Measurements from ENCODE around the gene IARS1. TPM values are rescaled to one million over a fixed set of nuclear protein-coding genes. Genes with fewer than 3 reads are reported as not detected.

IARS1 gene
- total and polyA plus RNA-seq, 2 of the 13 experiments (the other 11 are each of a cell fraction or from before 2014, with no cell fraction given): 55.9 to 185 TPM

GRCh38 chr9:92292338-92293074 is 991 bp downstream of the IARS1 start (continued):
- TF ChIP-seq AKNA (CRISPR knock-in tag; IDR thresholded peaks at IDR 0.05; ENCODE audit: borderline replicate concordance): no peak

GRCh38 chr9:92291577-92291976 is 1.9 kb downstream of the IARS1 start:
- Histone ChIP-seq H4K20me1 (ENCODE audit: insufficient read depth, low read length) (peaks cover 31% of the 10 kb centered on the region), H3K9ac (ENCODE audit: insufficient read depth, low read depth, low read length) (peak overlapping the region; percentile 93), H3K27ac (ENCODE audit: extremely low read length, insufficient read depth, low read length) (no peak overlapping the region), H3K4me3 (replicated peaks in 1 of 3; ENCODE audit: insufficient read depth in 1 of 3, low read depth in 2 of 3, low read length in 3 of 3) (peak overlapping the region; percentile 78 to 92 (median 82); a peak in 5 of 6 replicates), H3K79me2 (ENCODE audit: insufficient read depth, low read length) (peaks cover 62% of the 10 kb centered on the region), H2AFZ (ENCODE audit: low read length) (no peak overlapping the region), H3K4me2 (ENCODE audit: low read depth, low read length) (peak overlapping the region; percentile 99), H3K4me1 (ENCODE audit: insufficient read depth, low read length) (peaks cover 36% of the 10 kb centered on the region), H3K9me3 (ENCODE audit: low read length) (no peaks in the 10 kb centered on the region), H3K36me3 (replicated peaks in 1 of 2; ENCODE audit: control insufficient read depth in 1 of 2, insufficient read depth in 2 of 2, low read length in 2 of 2) (peaks cover 6 to 50% of the 10 kb centered on the region in 2 experiments), H3K27me3 (ENCODE audit: control insufficient read depth in 1 of 2, insufficient read depth in 2 of 2, low read length in 2 of 2) (no peaks in the 10 kb centered on the region; a peak in 1 of 5 replicates)
- in situ Hi-C loops (cut with HindIII; ENCODE audit: extremely low pct_ligation_motif_present, low pct_unique_long_range_greater_than_20kb) (no loop called here), intact Hi-C loops (cut with micrococcal nuclease; ENCODE audit: unreplicated experiment) (no loop called here)
- 80% methylated on average over 2 of the region's 2 CpGs for WGBS (ENCODE audit: low lambda C conversion rate)
- CTCF ChIA-PET (ENCODE audit: low intra/inter-chr PET ratio, low total read pairs): no interaction called here
- DNase-seq (ENCODE audit: low spot score): no peak
- no peak for FAIRE-seq
- POLR2A ChIA-PET: interaction anchor here (0.8 to 1.1 kb wide), 2 partner anchors 22 to 153 kb away, joined by 4 to 5 read pairs; no protein-coding TSS in a partner anchor
- ATAC-seq: no peak
- no TSS peak for BruUV-seq (replicated peaks)
- TF ChIP-seq ZNF101 (CRISPR knock-in tag; IDR thresholded peaks at IDR 0.05; ENCODE audit: borderline replicate concordance, low read depth) (no peak), ZNF142 (CRISPR knock-in tag; IDR thresholded peaks at IDR 0.05) (no peak), RORA (CRISPR knock-in tag; IDR thresholded peaks at IDR 0.05) (no peak), SMARCC2 (IDR thresholded peaks at IDR 0.05) (no peak), ZBTB44 (CRISPR knock-in tag; IDR thresholded peaks at IDR 0.05) (no peak), CAMTA2 (CRISPR knock-in tag; IDR thresholded peaks at IDR 0.05; ENCODE audit: borderline replicate concordance) (no peak), CHCHD3 (CRISPR knock-in tag; IDR thresholded peaks at IDR 0.05) (no peak), SETDB1 (CRISPR knock-in tag; IDR thresholded peaks at IDR 0.05; ENCODE audit: borderline replicate concordance) (no peak)
